Suprapubic skin (tissue), 4 donors: ENCODE data around the gene GPR156. TPM values are rescaled to one million over a fixed set of nuclear protein-coding genes. Genes with fewer than 3 reads are reported as not detected.

Experiments used
- DNase-seq, 2 donors: peaks; one replicate each; pipeline ENCODE4 v3.0.0-alpha.2; 2019; ENCODE audit warnings: low spot score in 2 of 2
- H3K27ac ChIP-seq: fragments of 200-600 bp; sonication (generic); one replicate; pipeline ENCODE4 v1.5.1; 2019
- H3K27me3 ChIP-seq: fragments of 200-600 bp; sonication (generic); one replicate; pipeline ENCODE4 v1.5.1; 2019
- H3K36me3 ChIP-seq: fragments of 200-600 bp; sonication (generic); one replicate; pipeline ENCODE4 v1.5.1; 2019
- H3K4me1 ChIP-seq: fragments of 200-600 bp; sonication (generic); one replicate; pipeline ENCODE4 v1.5.1; 2019
- H3K4me3 ChIP-seq: fragments of 200-600 bp; sonication (generic); one replicate; pipeline ENCODE4 v1.5.1; 2019; ENCODE audit warnings: mild to moderate bottlenecking
- H3K9me3 ChIP-seq: fragments of 200-600 bp; sonication (generic); one replicate; pipeline ENCODE4 v1.5.1; 2019
- CTCF ChIP-seq, 2 donors: fragments of 200-600 bp in 1 of 2; fragments of 450-650 bp in 1 of 2; sonication (generic) in 1 of 2; IDR thresholded peaks; one replicate each; pipeline ENCODE4 v1.5.1; 2016 to 2019; ENCODE audit warnings: antibody characterized with exemption in 2 of 2, mild to moderate bottlenecking in 1 of 2, moderate library complexity in 1 of 2
- EP300 ChIP-seq: sonication (generic); formaldehyde crosslinking; IDR thresholded peaks from one replicate; pipeline ENCODE4 v1.6.1; 2017; ENCODE audit warnings: antibody characterized with exemption
- POLR2A ChIP-seq, 2 donors: fragments of 450-650 bp; IDR thresholded peaks; one replicate each; pipeline ENCODE4 v1.6.1; 2017; ENCODE audit warnings: antibody characterized with exemption in 2 of 2, mild to moderate bottlenecking in 2 of 2, moderate library complexity in 2 of 2
- POLR2AphosphoS5 ChIP-seq, 3 donors: sonication (generic); formaldehyde crosslinking; IDR thresholded peaks; one replicate each; pipeline ENCODE4 v1.6.1; 2017; ENCODE audit warnings: antibody characterized with exemption in 3 of 3
- WGBS: methylation state at CpG from one replicate; pipeline ENCODE4 v1.1.5; 2018; 5-methylcytosine and 5-hydroxymethylcytosine counted together
- total RNA-seq, 4 donors: library from RNA; depleted of rRNA; stranded (reverse); fragments of >200 nt; gene quantifications; one replicate each; pipeline ENCODE4 v1.1.0, GENCODE V29; 2016

The GPR156 gene
- total RNA-seq, 4 donors from 2014 or later: 0.29 to 0.72 (median 0.30) TPM; not detected in 1

GRCh38 chr3:120148187-120148949 is 136.7 kb downstream of the GPR156 start:
- no peaks in the 10 kb centered on the region for H3K9me3 ChIP-seq
- no peak overlapping the region for H3K4me3 ChIP-seq
- no peaks in the 10 kb centered on the region for H3K27me3 ChIP-seq
- peak overlapping the region; percentile 84 for H3K27ac ChIP-seq
- H3K36me3 ChIP-seq: no peaks in the 10 kb centered on the region
- 90% methylated on average over 3 of the region's 3 CpGs for WGBS
- peaks cover 40% of the 10 kb centered on the region for H3K4me1 ChIP-seq
- TF ChIP-seq POLR2A (IDR thresholded peaks at IDR 0.05): no peak
- TF ChIP-seq POLR2AphosphoS5 (IDR thresholded peaks at IDR 0.05): no peak
- TF ChIP-seq CTCF (IDR thresholded peaks at IDR 0.05): no peak
- no peak for TF ChIP-seq EP300
- DNase-seq: no peak

DNA sequence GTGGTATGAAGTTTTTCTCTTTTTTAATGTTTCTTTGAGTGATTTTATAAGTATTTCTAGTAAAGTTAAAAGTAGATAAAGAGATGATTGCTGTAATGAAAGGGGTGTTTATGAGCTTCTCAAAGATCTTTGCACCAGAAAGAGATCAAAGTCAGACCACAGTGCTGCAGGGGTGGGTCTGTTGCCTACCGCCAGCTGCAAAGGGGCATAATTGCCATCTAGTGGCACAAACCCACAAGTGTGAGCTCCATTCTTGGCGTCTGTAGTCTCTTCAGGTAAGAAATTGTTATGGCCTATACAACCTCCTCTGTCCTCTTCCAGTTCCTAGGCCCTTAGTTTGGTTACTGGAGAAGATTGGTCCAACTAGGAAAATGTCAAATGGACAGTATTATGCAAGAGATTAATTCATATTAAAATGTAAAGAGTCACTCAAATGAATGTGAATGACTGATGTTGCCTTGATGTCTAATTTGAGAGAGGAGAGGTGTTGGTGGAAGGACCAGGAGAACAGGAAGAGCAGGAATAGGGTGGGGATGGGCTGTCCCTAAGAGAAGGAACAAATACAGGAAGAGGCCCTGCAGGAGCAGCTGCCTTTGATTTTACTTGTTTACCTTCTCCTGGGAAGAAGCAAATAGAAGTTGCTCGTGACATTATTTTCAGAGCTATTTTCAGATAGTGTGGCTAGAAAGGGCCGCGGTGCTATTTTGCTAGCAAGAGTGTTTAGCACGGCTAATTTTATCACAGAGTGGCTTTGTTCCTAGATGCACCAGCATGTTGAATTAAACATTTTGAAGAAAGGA is 137.8 kb downstream of the GPR156 start:
- Histone ChIP-seq H3K27ac (peak overlapping the region; percentile 84), H3K4me1 (peaks cover 35% of the 10 kb centered on the region)
- 27% methylated on average over 6 of the region's 6 CpGs for WGBS

DNA sequence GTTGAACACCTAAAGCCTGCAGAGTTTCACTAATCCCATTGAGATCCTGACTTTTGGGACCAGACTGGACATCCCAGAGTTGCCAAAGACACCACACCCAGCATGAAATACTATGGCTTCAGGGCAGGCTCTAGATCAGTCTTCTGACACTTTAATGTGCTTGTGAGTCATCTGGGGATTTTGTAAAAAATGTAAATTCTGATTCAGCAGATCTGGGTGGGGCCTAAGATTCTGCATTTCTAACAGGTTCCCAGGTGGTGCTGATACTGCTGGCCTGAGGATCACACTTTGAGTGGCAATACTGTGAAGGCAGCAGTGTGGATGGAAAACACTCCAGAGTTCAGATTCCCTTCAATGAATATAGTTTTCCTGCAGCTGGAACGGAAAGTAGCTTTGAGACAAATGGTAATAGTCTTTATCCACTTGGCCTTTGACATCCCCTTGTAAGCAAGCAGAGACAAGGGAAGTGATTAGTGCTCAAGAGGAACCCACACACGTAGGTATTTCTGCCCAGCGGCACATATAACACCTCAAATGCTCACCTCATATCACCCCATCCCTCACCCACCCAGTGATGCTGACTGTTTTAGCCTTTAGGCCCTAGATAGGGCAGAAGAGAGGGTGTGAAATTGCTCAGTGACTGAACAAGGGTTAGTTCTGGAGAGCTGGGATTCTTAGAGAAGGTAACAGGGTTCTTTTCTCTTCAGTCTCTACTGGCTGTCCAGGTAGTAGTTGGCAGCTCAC is 139.3 kb downstream of the GPR156 start:
- H3K9me3 ChIP-seq: no peaks in the 10 kb centered on the region
- no peak for DNase-seq
- TF ChIP-seq POLR2AphosphoS5 (IDR thresholded peaks at IDR 0.05): no peak
- TF ChIP-seq CTCF (IDR thresholded peaks at IDR 0.05): no peak
- TF ChIP-seq POLR2A (IDR thresholded peaks at IDR 0.05): no peak
- TF ChIP-seq EP300: no peak
- H3K4me3 ChIP-seq: no peak overlapping the region
- peak overlapping the region; percentile 17 for H3K27ac ChIP-seq
- H3K4me1 ChIP-seq: peaks cover 35% of the 10 kb centered on the region
- H3K36me3 ChIP-seq: no peaks in the 10 kb centered on the region
- no peaks in the 10 kb centered on the region for H3K27me3 ChIP-seq
- 44% methylated on average over 3 of the region's 3 CpGs for WGBS

More for the DNA sequence above, 137.8 kb downstream of the GPR156 start:
- no peaks in the 10 kb centered on the region for H3K9me3 ChIP-seq
- DNase-seq: no peak
- TF ChIP-seq POLR2AphosphoS5 (IDR thresholded peaks at IDR 0.05): peak in 1 of 3 donors; percentile 67
- no peak for TF ChIP-seq CTCF (IDR thresholded peaks at IDR 0.05)
- no peaks in the 10 kb centered on the region for H3K27me3 ChIP-seq
- no peaks in the 10 kb centered on the region for H3K36me3 ChIP-seq
- H3K4me3 ChIP-seq: no peak overlapping the region

- Histone ChIP-seq H3K4me1 (peaks cover 35% of the 10 kb centered on the region), H3K27me3 (no peaks in the 10 kb centered on the region), H3K9me3 (no peaks in the 10 kb centered on the region), H3K36me3 (no peaks in the 10 kb centered on the region), H3K4me3 (no peak overlapping the region), H3K27ac (no peak overlapping the region)
- TF ChIP-seq EP300: no peak
- TF ChIP-seq POLR2A (IDR thresholded peaks at IDR 0.05): no peak
- no peak for TF ChIP-seq POLR2AphosphoS5 (IDR thresholded peaks at IDR 0.05)
- TF ChIP-seq CTCF (IDR thresholded peaks at IDR 0.05): no peak
- WGBS: 79% methylated on average over 4 of the region's 4 CpGs
- DNase-seq: no peak
Observed at GRCh38 chr3:120144267-120144666, 140.8 kb downstream of the GPR156 start.

DNA sequence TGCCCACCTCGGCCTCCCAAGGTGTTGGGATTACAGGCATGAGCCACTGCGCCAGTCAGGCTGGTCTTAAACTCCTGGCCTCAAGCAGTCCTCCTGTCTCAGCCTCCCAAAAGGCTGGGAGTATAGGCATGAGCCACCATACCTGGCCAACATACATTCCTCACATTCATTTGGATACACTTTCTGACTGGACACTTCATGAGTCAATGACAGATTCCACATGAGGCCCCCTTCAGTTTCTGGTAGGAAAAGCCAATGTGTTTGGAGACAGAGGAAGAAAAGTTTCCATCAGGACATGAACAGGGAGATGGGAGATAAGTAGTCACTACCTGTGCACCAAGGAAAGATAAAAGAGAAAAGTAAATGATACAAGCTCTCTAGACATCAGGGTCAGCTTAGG is 141.3 kb downstream of the GPR156 start:
- no peak for DNase-seq
- Histone ChIP-seq H3K27ac (no peak overlapping the region), H3K27me3 (no peaks in the 10 kb centered on the region), H3K9me3 (no peaks in the 10 kb centered on the region), H3K36me3 (no peaks in the 10 kb centered on the region), H3K4me1 (peaks cover 34% of the 10 kb centered on the region), H3K4me3 (no peak overlapping the region)
- TF ChIP-seq CTCF (IDR thresholded peaks at IDR 0.05) (no peak), POLR2A (IDR thresholded peaks at IDR 0.05) (no peak), POLR2AphosphoS5 (IDR thresholded peaks at IDR 0.05) (no peak), EP300 (no peak)
- 90% methylated on average over 2 of the region's 2 CpGs for WGBS
